ENCODE data around the gene KLF6. TPM values are rescaled to one million over a fixed set of nuclear protein-coding genes. Genes with fewer than 3 reads are reported as not detected.
A peak's percentile ranks its signal among the peaks of the same experiment; 100 is the strongest.

The KLF6 gene
- total RNA-seq, 1 donor from 2014 or later: 330 TPM

- TF ChIP-seq, protein P1, sequence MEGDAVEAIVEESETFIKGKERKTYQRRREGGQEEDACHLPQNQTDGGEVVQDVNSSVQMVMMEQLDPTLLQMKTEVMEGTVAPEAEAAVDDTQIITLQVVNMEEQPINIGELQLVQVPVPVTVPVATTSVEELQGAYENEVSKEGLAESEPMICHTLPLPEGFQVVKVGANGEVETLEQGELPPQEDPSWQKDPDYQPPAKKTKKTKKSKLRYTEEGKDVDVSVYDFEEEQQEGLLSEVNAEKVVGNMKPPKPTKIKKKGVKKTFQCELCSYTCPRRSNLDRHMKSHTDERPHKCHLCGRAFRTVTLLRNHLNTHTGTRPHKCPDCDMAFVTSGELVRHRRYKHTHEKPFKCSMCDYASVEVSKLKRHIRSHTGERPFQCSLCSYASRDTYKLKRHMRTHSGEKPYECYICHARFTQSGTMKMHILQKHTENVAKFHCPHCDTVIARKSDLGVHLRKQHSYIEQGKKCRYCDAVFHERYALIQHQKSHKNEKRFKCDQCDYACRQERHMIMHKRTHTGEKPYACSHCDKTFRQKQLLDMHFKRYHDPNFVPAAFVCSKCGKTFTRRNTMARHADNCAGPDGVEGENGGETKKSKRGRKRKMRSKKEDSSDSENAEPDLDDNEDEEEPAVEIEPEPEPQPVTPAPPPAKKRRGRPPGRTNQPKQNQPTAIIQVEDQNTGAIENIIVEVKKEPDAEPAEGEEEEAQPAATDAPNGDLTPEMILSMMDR (IDR thresholded peaks at IDR 0.05): no peak
- Mint-ChIP-seq H3K27ac (ENCODE audit: unreplicated experiment) (peak overlapping the region; percentile 84), H3K4me1 (ENCODE audit: low read depth) (peaks cover 73% of the 10 kb centered on the region), H3K9me3 (ENCODE audit: low read depth) (no peaks in the 10 kb centered on the region), H3K27me3 (ENCODE audit: low read depth) (no peaks in the 10 kb centered on the region), H3K36me3 (ENCODE audit: low read depth) (no peaks in the 10 kb centered on the region), H3K4me3 (ENCODE audit: unreplicated experiment) (no peak overlapping the region)
- no peak for DNase-seq (ENCODE audit: low spot score)
Observed at GRCh38 chr10:3825862-3826351, 40.9 kb upstream of the KLF6 start.

GRCh38 chr10:3825244-3825643 is 40.2 kb upstream of the KLF6 start:
- no peaks in the 10 kb centered on the region for H3K27me3 Mint-ChIP-seq (ENCODE audit: low read depth)
- DNase-seq (ENCODE audit: low spot score): no peak
- H3K9me3 Mint-ChIP-seq (ENCODE audit: low read depth): no peaks in the 10 kb centered on the region
- H3K4me1 Mint-ChIP-seq (ENCODE audit: low read depth): peaks cover 66% of the 10 kb centered on the region
- H3K4me3 Mint-ChIP-seq (ENCODE audit: unreplicated experiment): no peak overlapping the region
- TF ChIP-seq, protein P1 (IDR thresholded peaks at IDR 0.05): no peak
- H3K27ac Mint-ChIP-seq (ENCODE audit: unreplicated experiment): peak overlapping the region; percentile 78
- no peaks in the 10 kb centered on the region for H3K36me3 Mint-ChIP-seq (ENCODE audit: low read depth)

GRCh38 chr10:3822541-3823330 is 37.7 kb upstream of the KLF6 start:
- TF ChIP-seq, protein P1 (IDR thresholded peaks at IDR 0.05): no peak
- no peak for DNase-seq (ENCODE audit: low spot score)
- H3K4me3 Mint-ChIP-seq (ENCODE audit: unreplicated experiment): no peak overlapping the region
- no peaks in the 10 kb centered on the region for H3K9me3 Mint-ChIP-seq (ENCODE audit: low read depth)
- H3K4me1 Mint-ChIP-seq (ENCODE audit: low read depth): peaks cover 42% of the 10 kb centered on the region
- H3K27me3 Mint-ChIP-seq (ENCODE audit: low read depth): no peaks in the 10 kb centered on the region
- no peak overlapping the region for H3K27ac Mint-ChIP-seq (ENCODE audit: unreplicated experiment)
- H3K36me3 Mint-ChIP-seq (ENCODE audit: low read depth): no peaks in the 10 kb centered on the region

- Mint-ChIP-seq H3K4me3 (ENCODE audit: unreplicated experiment) (no peak overlapping the region), H3K9me3 (ENCODE audit: low read depth) (no peaks in the 10 kb centered on the region), H3K4me1 (ENCODE audit: low read depth) (peaks cover 18% of the 10 kb centered on the region), H3K27me3 (ENCODE audit: low read depth) (no peaks in the 10 kb centered on the region), H3K27ac (ENCODE audit: unreplicated experiment) (no peak overlapping the region), H3K36me3 (ENCODE audit: low read depth) (no peaks in the 10 kb centered on the region)
- TF ChIP-seq, protein P1 (IDR thresholded peaks at IDR 0.05): no peak
- DNase-seq (ENCODE audit: low spot score): no peak
Observed at GRCh38 chr10:3820255-3820654, 35.2 kb upstream of the KLF6 start.

- DNase-seq (ENCODE audit: low spot score): no peak
- Mint-ChIP-seq H3K36me3 (ENCODE audit: low read depth) (no peaks in the 10 kb centered on the region), H3K27me3 (ENCODE audit: low read depth) (no peaks in the 10 kb centered on the region), H3K4me1 (ENCODE audit: low read depth) (peaks cover 27% of the 10 kb centered on the region), H3K27ac (ENCODE audit: unreplicated experiment) (no peak overlapping the region), H3K4me3 (ENCODE audit: unreplicated experiment) (no peak overlapping the region), H3K9me3 (ENCODE audit: low read depth) (no peaks in the 10 kb centered on the region)
- TF ChIP-seq, protein P1 (IDR thresholded peaks at IDR 0.05): no peak
Observed at GRCh38 chr10:3816995-3817394, 32.0 kb upstream of the KLF6 start.
